Immature natural killer cell (primary cell): ENCODE results near the gene DAB2IP. TPM values are rescaled to one million over a fixed set of nuclear protein-coding genes. Genes with fewer than 3 reads are reported as not detected.

Experiments
- DNase-seq, 3 donors: peaks; one replicate each; pipeline ENCODE4 v3.0.0; 2022; ENCODE audit warnings: mixed read lengths in 1 of 3
- H3K27ac Mint-ChIP-seq, 6 donors: one replicate each; pipeline ENCODE4 v1.8.0; 2020; ENCODE audit warnings: mixed read lengths in 6 of 6, mild to moderate bottlenecking in 5 of 6, inconsistent platforms in 4 of 6, moderate library complexity in 3 of 6
- H3K27me3 Mint-ChIP-seq, 3 donors: one replicate each; pipeline ENCODE4 v1.8.0; 2020 to 2021; ENCODE audit warnings: low read depth in 3 of 3, mild to moderate bottlenecking in 3 of 3, mixed read lengths in 3 of 3, moderate library complexity in 3 of 3, inconsistent platforms in 1 of 3
- H3K36me3 Mint-ChIP-seq, 3 donors: one replicate each; pipeline ENCODE4 v1.8.0; 2020; ENCODE audit warnings: mixed read lengths in 3 of 3, inconsistent platforms in 2 of 3, mild to moderate bottlenecking in 2 of 3
- H3K4me1 Mint-ChIP-seq, 2 donors: one replicate each; pipeline ENCODE4 v1.8.0; 2020; ENCODE audit warnings: inconsistent platforms in 2 of 2, mild to moderate bottlenecking in 2 of 2, mixed read lengths in 2 of 2, moderate library complexity in 1 of 2
- H3K4me3 Mint-ChIP-seq, 5 donors: one replicate each; pipeline ENCODE4 v1.8.0; 2020; ENCODE audit warnings: mild to moderate bottlenecking in 5 of 5, mixed read lengths in 5 of 5, inconsistent platforms in 3 of 5, moderate library complexity in 3 of 5
- H3K9me3 Mint-ChIP-seq, 6 donors: one replicate each; pipeline ENCODE4 v1.8.0; 2020; ENCODE audit warnings: mild to moderate bottlenecking in 6 of 6, mixed read lengths in 6 of 6, inconsistent platforms in 4 of 6, moderate library complexity in 3 of 6
- polyA plus RNA-seq, 3 donors: library from polyadenylated mRNA; unstranded; fragments of 300-500 nt; fragmentation: Illumina TruSeq; gene quantifications; one replicate each; pipeline ENCODE4 v1.2.3, GENCODE V29; 2021

Gene DAB2IP
- polyA plus RNA-seq, 3 donors from 2014 or later, result 0.06 to 1.1 TPM; not detected in 1

GRCh38 chr9:121754655-121755436 is 103.4 kb downstream of the DAB2IP start:
- DNase-seq, result no peak
- Mint-ChIP-seq H3K27ac (no peak overlapping the region), H3K9me3 (no peaks in the 10 kb centered on the region), H3K4me1 (no peaks in the 10 kb centered on the region), H3K27me3 (peaks cover 0 to 3% (median 0%) of the 10 kb centered on the region in 3 donors), H3K36me3 (no peaks in the 10 kb centered on the region), H3K4me3 (no peak overlapping the region)

GRCh38 chr9:121755581-121755980 is 104.1 kb downstream of the DAB2IP start:
- Mint-ChIP-seq H3K4me3 (no peak overlapping the region), H3K36me3 (no peaks in the 10 kb centered on the region), H3K27ac (no peak overlapping the region), H3K9me3 (no peaks in the 10 kb centered on the region), H3K4me1 (no peaks in the 10 kb centered on the region), H3K27me3 (peaks cover 0 to 4% (median 0%) of the 10 kb centered on the region in 3 donors)
- no peak for DNase-seq

GRCh38 chr9:121756474-121757280 is 105.2 kb downstream of the DAB2IP start:
- DNase-seq, result no peak
- Mint-ChIP-seq H3K27ac (no peak overlapping the region), H3K27me3 (peaks cover 0 to 4% (median 0%) of the 10 kb centered on the region in 3 donors)

GRCh38 chr9:121757281-121757585 is 105.8 kb downstream of the DAB2IP start:
- DNase-seq, result no peak
- Mint-ChIP-seq H3K4me3 (no peak overlapping the region), H3K27ac (no peak overlapping the region), H3K36me3 (no peaks in the 10 kb centered on the region), H3K9me3 (no peaks in the 10 kb centered on the region), H3K27me3 (peaks cover 0 to 4% (median 0%) of the 10 kb centered on the region in 3 donors), H3K4me1 (no peaks in the 10 kb centered on the region)

More at GRCh38 chr9:121756474-121757280, 105.2 kb downstream of the DAB2IP start:
- Mint-ChIP-seq H3K4me3 (no peak overlapping the region), H3K36me3 (no peaks in the 10 kb centered on the region), H3K4me1 (no peaks in the 10 kb centered on the region), H3K9me3 (no peaks in the 10 kb centered on the region)

GRCh38 chr9:121758693-121759092 is 107.3 kb downstream of the DAB2IP start:
- no peak for DNase-seq
- Mint-ChIP-seq H3K27me3 (peaks cover 0 to 4% (median 0%) of the 10 kb centered on the region in 3 donors), H3K4me1 (no peaks in the 10 kb centered on the region), H3K9me3 (no peaks in the 10 kb centered on the region), H3K36me3 (no peaks in the 10 kb centered on the region), H3K27ac (no peak overlapping the region), H3K4me3 (no peak overlapping the region)

- Mint-ChIP-seq H3K36me3 (no peaks in the 10 kb centered on the region), H3K9me3 (no peaks in the 10 kb centered on the region), H3K4me1 (no peaks in the 10 kb centered on the region), H3K4me3 (no peak overlapping the region), H3K27me3 (peaks cover 0 to 6% (median 0%) of the 10 kb centered on the region in 3 donors), H3K27ac (no peak overlapping the region)
- no peak for DNase-seq
These were observed 108.6 kb downstream of the DAB2IP start for GRCh38 chr9:121759996-121760395.

- no peaks in the 10 kb centered on the region for H3K36me3 Mint-ChIP-seq
- H3K27me3 Mint-ChIP-seq, result peaks cover 0 to 6% (median 0%) of the 10 kb centered on the region in 3 donors
- H3K4me1 Mint-ChIP-seq, result no peaks in the 10 kb centered on the region
- H3K4me3 Mint-ChIP-seq, result no peak overlapping the region
- no peaks in the 10 kb centered on the region for H3K9me3 Mint-ChIP-seq
- no peak for DNase-seq
- H3K27ac Mint-ChIP-seq, result no peak overlapping the region
These were observed 109.1 kb downstream of the DAB2IP start for GRCh38 chr9:121760571-121760970.

- no peaks in the 10 kb centered on the region for H3K9me3 Mint-ChIP-seq
- DNase-seq, result no peak
- no peak overlapping the region for H3K27ac Mint-ChIP-seq
- no peaks in the 10 kb centered on the region for H3K36me3 Mint-ChIP-seq
- H3K4me3 Mint-ChIP-seq, result no peak overlapping the region
- no peaks in the 10 kb centered on the region for H3K4me1 Mint-ChIP-seq
- peaks cover 0 to 7% (median 4%) of the 10 kb centered on the region in 3 donors for H3K27me3 Mint-ChIP-seq
These were observed 111.7 kb downstream of the DAB2IP start for GRCh38 chr9:121763131-121763530.

- Mint-ChIP-seq H3K4me3 (no peak overlapping the region), H3K27ac (no peak overlapping the region), H3K4me1 (no peaks in the 10 kb centered on the region), H3K9me3 (no peaks in the 10 kb centered on the region), H3K27me3 (peaks cover 0 to 7% (median 5%) of the 10 kb centered on the region in 3 donors), H3K36me3 (no peaks in the 10 kb centered on the region)
- no peak for DNase-seq
These were observed 112.3 kb downstream of the DAB2IP start for GRCh38 chr9:121763561-121764370.

- Mint-ChIP-seq H3K27ac (no peak overlapping the region), H3K36me3 (no peaks in the 10 kb centered on the region), H3K4me3 (no peak overlapping the region), H3K4me1 (no peaks in the 10 kb centered on the region), H3K9me3 (no peaks in the 10 kb centered on the region), H3K27me3 (peaks cover 0 to 7% (median 5%) of the 10 kb centered on the region in 3 donors)
- DNase-seq, result no peak
These were observed 112.9 kb downstream of the DAB2IP start for GRCh38 chr9:121764371-121764730.

GRCh38 chr9:121765021-121765950 is 113.9 kb downstream of the DAB2IP start:
- Mint-ChIP-seq H3K27ac (no peak overlapping the region), H3K4me3 (no peak overlapping the region), H3K9me3 (no peaks in the 10 kb centered on the region), H3K27me3 (peaks cover 0 to 5% (median 3%) of the 10 kb centered on the region in 3 donors), H3K36me3 (no peaks in the 10 kb centered on the region), H3K4me1 (no peaks in the 10 kb centered on the region)
- no peak for DNase-seq

- H3K4me1 Mint-ChIP-seq, result no peaks in the 10 kb centered on the region
- no peaks in the 10 kb centered on the region for H3K36me3 Mint-ChIP-seq
- no peak overlapping the region for H3K27ac Mint-ChIP-seq
- H3K4me3 Mint-ChIP-seq, result no peak overlapping the region
- DNase-seq, result no peak
- H3K9me3 Mint-ChIP-seq, result no peaks in the 10 kb centered on the region
- peaks cover 0 to 5% (median 3%) of the 10 kb centered on the region in 3 donors for H3K27me3 Mint-ChIP-seq
These were observed 114.7 kb downstream of the DAB2IP start for GRCh38 chr9:121766081-121766683.
